ENCODE measurements around the gene LIPK.
"Not testable (repeated sequence)": the region's sequence is repeated elsewhere in the genome, so short reads cannot be mapped to it uniquely, and the experiment has no call there.

Gene LIPK

DNA sequence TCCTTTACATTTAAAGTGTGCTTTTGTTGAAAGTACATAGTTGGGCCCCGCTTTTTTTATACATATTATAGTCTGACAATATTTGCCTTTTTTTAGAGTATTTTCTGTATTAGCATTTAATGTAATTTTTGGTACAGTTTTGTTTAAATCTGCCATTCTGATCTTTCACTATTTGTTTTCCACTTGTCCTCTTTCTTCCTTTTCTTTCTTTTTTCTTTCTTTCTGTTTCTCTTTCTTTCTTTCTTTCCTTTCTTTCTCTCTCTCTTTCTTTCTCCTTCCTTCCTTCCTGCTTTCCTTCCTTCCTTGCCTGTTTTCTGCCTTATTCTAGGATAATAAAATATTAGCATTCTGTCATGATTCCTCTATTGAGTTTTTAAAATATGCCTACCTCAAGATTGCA, 9.5 kb downstream of the LIPK start:
- no peak for DNase-seq (ENCODE audit: low spot score)

DNA sequence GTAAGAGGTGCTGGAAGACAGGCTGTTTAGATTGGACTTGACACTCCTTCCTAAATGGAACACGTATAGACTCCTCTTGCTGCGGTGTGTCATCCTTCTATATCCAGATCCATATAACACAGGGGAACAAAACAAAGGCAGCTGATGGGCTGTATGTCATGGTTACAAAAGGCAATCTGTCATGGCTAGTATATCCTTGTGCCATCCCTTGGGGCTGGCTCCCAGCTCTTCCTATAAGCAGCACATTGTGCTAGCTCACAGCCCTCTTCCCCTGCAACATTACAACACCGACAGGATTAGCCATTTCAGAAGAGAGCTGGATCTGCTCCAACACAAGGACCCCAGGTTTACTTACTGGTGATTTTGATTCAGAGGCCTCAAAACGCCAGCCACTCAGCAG, 15.3 kb downstream of the LIPK start:
- no peak for DNase-seq (ENCODE audit: low spot score)

DNA sequence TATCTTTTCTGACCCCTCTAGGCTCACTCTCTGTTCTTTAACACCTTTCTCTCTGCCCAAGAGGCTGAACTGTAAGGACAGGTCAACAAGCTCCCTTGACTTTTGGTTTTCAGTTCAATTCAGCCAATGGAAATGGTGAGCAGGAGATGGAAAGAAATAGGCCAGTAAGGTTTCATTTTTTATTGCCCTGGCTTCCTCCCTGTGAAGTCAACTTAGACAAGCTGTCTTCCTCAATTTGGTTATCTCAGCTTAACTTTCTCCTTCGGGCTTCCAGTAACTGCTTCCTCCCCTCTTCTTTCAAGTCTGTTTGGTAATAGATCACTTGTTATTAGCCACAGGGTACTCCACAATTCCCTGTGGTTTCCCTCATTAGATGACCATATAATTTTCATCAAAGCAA, 19.7 kb downstream of the LIPK start:
- no peak for DNase-seq (ENCODE audit: low spot score)

DNA sequence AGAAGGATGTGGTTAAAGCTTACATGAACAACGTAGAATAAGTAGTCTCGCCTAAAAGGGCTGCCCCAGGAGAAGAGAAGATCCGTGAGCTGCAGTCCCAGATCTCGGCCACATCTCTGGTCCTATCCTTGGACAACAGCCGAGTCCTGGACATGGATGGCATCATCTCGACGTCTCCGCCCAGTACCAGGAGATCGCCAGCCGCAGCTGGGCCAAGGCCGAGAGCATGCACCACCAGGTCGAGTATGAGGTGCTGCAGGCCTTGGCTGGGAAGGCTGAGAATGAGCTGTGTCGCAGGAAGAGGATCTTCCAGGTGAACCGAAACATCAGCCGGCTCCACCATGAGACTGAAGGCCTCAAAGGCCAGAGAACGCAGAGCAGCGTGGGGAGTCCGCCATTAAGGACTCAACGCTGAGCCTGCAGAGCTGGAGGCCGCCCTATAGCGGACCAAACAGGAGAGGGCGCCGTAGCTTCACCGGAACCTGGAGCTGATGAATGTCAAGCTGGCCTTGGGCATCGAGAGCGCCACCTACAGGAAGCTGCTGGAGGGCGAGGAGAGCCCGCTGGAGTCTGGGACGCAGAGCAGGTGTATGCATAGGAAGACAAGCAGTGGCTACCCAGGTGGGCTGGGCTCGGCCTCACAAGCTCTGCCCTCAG, 22.2 kb downstream of the LIPK start:
- peak; percentile 7 for DNase-seq (ENCODE audit: low spot score)

DNA sequence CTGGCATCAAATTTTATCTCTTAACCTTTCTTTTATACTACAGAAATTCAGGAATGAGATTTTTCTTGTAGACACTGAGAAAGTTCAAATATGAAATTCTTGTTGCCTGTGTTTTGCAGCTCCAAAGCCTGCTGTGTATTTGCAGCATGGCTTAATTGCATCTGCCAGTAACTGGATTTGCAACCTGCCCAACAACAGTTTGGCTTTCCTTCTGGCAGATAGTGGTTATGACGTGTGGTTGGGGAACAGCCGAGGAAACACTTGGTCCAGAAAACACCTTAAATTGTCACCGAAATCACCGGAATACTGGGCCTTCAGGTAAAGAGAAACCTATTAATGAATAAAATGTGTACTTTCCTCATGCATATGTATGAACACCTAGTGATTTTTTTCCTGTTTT, 24.8 kb downstream of the LIPK start:
- no peak for DNase-seq (ENCODE audit: low spot score)

DNA sequence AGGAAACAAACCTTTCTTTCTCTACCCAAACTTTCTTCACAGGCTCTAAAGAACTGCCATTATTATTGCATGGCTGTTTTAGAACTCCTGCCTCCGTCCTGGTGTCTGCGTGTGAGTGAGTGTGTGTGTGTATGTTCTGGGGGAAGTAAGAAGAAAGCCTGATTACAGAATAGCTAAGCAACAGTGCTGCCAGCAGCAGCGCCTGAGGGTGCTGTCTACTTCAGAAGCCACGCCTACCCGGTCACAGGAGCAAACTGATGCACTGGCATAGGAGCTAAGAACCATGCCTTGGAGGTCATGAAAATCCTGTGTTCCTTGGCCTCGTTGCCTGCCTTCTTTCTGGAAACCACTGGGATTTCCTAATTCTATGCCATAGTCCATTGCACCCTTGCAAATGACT, 25.2 kb downstream of the LIPK start:
- DNase-seq (ENCODE audit: low spot score), result no peak

DNA sequence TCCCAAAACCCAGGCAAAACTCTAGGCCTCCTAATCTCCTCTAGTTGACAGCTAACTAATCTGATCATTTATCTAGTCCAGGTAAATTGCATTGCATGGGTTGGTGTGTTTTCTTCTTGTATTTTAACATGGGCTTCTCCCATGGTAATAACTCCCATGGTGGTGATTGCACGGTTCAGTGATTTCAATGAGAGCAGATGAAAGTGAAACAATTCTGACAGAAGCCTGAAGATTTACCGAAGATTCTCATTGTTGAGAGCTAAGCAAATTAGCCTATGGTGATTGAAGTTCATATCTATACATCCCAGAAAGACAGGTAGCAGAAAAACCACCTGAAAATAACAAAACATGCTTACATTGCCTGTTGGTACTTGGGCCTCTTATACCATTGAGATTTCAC, 27.2 kb downstream of the LIPK start:
- no peak for DNase-seq (ENCODE audit: low spot score)

DNA sequence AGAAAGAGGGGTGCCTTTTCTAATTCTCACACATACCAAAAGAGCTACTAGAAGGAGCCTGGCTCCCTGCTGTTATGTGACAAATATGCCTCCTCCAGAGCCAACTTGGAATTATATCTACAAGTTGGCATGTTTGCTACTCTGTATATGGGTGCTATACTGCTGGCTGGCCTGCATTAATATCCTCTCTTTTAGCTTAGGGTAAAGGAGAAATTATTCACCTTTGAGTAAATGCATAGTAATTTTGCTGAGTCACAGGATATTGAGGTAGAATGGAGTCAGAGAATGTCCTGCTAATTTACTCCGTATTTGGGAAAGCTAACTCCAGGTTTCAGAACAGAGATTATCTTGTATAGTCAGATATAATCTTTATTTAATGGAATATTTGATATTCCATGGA, 29.6 kb downstream of the LIPK start:
- no peak for DNase-seq (ENCODE audit: low spot score)

DNA sequence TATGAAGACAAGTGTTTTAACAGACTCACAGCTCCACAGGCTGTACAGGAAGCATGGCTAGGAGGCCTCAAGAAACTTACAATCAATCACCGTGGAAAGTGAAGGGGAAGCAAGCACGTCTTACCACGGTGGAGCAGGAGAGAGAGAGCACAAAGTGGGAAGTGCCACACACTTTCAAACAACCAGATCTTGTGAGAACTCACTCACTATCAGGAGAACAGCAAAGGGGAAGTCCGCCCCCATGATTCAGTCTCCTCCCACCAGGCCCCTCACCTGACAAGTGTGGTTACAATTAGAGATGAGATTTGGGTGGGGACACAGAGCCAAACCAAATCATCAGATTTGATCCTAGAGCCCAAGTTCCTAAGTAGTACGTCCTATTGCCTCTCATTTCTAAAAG, 35.9 kb downstream of the LIPK start:
- DNase-seq (ENCODE audit: low spot score), result not testable (repeated sequence)

DNA sequence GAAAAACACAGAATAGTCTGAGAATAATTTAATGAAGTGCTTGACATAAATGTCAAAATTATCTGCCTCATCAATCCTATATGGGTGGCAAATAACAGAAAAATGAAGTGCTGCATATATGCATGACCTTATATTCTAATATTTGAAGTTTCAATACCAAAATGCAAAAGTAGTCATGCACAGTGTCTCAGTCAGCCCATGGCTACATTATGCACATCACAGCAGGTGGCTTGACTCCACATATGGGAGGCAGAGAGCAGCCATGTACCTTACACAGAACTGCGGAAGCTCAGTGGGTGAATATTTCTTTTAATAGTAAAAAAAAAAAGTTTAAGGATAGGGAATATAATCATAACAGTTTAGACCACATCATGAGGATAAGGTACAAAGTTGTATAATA, 36.4 kb downstream of the LIPK start:
- no peak for DNase-seq (ENCODE audit: low spot score)

DNA sequence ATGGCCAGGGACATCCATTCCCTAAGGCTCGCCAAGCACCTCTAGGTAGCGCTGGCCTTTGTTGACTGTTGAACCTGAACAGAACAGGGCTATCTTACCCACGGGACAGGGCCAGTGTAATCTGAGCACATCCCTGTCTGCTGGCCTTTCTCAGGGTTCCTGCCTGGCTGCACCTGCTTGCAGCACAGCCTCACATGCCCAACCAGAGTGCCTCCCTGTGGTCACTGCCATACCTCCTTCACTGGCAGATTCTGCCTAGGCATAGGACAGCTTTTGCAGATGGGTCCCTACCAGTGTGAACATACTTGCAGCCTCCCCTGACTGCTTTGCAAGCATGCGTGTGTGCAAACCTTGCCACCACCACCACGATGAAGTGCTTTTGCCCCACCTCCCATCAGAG, 38.0 kb downstream of the LIPK start:
- no peak for DNase-seq (ENCODE audit: low spot score)

DNA sequence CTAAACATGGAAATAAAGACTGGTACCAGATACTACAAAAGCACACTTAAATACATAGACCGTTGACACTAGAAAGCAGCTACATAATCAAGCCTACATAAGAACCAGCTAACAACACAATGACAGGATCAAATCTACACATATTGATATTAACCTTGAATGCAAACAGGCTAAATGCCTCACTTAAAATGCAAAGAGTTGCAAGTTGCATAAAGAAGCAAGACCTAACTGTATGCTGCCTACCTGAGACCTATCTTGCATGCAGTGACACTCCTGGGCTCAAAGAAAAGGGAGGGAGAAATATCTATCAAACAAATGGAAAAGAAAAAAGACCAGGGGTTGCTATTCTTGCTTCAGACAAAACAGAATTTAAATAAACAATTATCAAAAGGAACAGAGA, 39.6 kb downstream of the LIPK start:
- DNase-seq (ENCODE audit: low spot score), result no peak

DNA sequence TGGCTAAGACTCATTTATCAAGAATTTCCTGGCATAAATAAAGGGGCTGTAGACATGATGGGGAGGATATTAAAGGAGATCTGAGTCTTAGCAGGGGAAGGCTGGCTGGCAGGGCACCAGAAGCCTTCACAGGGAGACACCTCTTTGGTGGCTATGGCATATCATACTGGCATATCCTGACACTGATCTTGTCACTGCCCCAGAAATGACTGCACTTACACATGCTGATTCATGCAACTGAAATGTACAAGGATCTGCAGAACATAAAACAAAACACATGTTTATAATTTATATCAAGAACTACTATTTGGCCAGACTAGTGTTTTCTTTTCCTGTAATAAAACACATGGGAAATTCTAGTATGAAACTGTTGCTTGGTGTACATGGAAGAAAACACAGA, 48.2 kb downstream of the LIPK start:
- DNase-seq (ENCODE audit: low spot score), result no peak

DNA sequence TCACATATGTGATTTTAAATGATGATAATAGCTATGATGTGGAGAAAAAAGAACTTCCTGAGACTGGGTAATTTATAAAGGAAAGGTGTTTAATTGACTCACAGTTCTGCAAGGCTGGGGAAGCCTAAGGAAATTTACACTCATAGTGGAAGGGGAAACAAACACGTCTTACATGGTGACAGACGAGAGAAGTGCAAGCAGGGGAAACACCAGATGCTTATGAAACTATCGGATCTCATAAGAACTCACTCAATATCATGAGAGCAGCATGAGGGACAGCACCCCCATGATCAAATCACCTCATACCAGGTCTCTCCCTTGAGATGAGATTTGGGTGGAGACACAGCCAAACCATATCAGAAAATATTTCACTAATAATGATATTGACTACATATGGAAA, 49.7 kb downstream of the LIPK start:
- no peak for DNase-seq (ENCODE audit: low spot score)

DNA sequence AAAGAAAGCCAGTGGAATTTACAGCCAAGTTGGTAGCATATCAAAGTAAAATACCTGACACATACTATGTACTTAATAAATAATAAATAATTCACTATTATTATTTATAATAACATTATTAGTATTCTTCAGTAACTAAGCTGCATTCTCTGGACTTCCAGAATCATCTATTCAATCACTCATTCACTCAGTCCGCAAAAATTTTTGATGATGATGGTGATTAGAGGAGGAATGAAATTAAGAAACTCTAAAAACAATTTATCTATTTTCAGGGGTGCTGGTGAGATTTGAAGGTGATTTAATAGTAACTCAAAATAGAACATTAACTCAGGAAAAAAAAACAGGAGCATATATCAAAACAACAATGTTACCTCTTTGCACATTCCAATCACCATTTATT, 50.6 kb downstream of the LIPK start:
- no peak for DNase-seq (ENCODE audit: low spot score)

DNA sequence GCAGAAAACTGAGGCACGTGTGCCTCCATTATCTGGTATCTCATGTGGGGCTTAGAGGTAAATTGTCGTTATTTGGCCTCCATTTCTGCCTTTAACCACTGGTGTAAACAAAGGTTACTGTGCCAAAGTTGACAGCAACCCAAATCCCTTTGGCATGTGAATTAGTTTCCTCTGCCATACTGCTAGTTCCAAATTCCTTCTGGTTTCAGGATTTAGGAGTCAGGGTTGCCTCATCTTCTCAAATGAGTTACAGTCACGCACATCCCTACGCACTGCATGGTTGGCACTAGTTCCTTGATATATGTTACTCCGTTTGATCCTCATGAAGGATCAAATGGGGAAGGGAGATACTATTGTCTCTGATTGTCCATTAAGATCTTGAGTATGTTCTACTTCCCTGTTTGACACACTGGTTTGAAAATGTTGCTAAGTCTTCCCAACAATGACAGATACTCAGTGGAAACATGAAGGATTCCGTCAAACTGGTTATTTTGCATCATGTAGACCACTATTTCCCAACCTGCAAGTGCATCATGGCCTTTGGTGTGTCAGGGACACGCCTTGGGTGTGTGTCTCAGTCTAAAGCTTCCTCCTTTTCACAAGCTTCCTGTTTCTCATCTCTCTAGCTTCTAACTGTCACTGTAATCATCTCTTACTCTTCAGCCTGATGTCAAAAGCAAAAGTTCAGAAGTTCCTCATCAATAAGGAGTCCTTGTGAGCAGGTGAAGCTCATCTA, 53.5 kb downstream of the LIPK start, which contains the start of gene LIPN:
Gene LIPN (plus strand): TSS at position 655 of the 736 bp plus-strand sequence. CDS start 1,386 bp downstream, outside the sequence.
- no peak for DNase-seq (ENCODE audit: low spot score)

DNA sequence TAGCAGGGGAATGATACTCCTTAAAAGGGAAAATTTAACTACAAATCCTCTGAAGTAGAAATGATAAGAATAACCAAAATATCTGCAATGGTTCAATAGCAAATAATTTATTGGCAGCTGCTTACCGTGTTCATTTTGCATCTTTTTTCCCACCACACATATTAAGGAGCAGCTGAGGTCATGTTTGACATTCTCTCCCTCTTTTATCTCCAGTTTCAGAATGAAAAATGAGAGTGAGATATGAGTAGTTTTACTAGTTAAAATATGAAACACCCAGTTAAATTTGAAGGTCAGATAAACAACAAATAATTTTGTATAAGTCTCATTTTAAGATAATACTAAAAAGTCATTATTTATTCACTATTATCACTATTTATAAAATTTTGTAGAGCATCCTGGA, 56.9 kb downstream of the LIPK start:
- DNase-seq (ENCODE audit: low spot score), result no peak

DNA sequence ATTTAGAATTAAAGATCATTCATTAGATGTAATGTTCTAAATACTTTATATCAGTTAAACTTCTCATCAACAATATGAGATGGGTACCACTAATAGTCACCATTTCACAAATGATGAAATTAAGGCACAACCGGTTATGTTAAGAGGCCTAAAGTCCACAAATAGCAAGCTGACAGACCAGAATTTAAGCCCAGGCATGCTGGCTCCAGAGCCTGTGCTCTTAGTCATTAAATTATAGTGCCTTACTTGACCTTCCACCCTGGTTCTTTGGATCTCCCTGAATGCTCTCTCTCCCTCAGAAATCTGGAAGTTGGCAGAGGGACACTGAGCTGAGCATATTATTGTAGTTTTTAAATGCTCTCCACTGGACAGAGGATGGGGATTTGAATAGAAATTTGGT, 57.4 kb downstream of the LIPK start:
- DNase-seq (ENCODE audit: low spot score), result no peak

DNA sequence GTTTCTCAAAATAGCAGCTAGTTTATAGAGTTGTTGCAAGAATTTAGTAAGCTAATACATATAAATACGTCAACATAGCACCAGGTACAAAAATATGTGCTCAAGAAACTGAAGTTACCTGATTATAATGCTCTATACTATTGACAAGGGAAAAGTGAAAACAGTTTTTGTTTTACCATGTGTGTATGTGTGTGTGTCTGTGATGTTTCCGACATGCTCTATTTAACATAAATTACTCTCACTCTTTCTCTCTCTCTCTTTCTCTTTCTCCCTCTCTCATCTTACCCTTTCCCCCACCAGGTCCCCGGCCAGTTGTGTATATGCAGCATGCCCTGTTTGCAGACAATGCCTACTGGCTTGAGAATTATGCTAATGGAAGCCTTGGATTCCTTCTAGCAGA, 58.1 kb downstream of the LIPK start:
- no peak for DNase-seq (ENCODE audit: low spot score)

DNA sequence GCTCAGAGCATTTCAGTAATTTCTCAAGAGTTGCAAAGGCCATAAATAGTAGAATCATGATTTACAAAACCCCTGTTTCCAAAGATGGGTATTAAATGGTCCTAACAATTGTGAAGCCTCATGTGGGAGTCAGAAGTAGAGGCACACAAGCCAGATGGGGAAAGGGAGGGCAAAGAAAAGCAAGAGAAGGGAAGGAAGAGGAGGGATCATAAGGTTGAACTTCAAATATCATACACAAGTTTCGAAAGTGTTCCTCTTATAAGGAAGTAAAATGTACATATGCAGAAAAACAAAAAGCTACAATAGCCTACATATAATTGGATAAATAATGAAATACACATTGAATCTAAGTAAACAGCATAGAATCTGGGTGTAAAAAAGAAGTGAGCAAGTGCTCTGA, 59.8 kb downstream of the LIPK start:
- no peak for DNase-seq (ENCODE audit: low spot score)

DNA sequence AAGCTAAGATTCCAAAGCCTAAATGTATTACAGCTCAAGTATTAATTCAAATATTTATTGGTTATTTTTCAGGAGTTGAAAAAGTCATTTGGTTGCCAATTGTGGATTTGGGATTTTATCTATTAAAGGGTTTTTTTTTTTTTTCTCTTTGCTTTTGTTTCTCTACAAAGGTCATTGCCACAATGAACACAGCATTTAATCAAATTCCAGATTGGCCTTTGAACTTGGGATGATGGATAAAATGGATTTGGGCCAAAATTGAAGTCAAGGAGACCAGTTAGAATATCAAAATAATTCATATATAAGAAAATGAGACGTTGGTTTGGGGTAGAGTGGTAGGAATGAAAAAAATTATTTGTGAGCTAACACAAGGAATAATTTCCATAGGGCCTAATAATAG, 63.3 kb downstream of the LIPK start:
- no peak for DNase-seq (ENCODE audit: low spot score)

DNA sequence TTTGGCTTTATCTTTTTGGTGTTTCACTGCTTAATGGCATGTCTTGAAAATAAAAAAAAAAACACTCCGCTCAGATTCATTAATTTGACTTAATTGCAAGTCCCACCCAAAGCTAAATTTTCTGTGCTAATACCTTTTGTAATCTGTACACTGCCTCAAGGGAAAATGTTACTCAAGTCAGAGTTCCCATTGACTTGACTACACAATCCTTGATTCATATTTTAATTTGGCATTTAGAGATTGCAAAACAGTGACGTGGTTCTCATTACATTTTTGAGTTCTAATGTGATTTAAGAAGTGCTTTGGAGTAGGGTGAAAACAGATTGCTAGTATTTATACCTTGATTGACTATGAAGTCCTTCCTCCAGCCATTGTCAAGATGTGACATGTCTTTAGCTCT, 75.2 kb downstream of the LIPK start:
- no peak for DNase-seq (ENCODE audit: low spot score)

DNA sequence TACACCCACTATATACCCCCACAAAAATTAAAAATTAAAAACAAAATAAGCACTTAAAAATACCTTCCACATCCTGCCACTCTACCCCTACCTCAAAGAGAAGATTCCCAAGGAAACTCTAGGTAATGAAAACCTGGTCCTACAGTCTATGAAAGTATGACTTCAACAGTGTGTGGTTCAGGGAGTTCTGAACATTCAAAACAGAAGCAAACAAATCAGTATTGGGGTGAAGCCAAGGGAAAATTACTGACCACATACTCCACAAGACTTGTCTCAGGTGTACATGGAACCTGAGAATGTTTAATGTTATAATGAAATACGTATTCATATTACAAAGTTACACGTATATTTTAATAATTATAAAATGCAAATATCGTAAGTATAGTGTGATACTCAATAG, 76.2 kb downstream of the LIPK start:
- DNase-seq (ENCODE audit: low spot score), result no peak

DNA sequence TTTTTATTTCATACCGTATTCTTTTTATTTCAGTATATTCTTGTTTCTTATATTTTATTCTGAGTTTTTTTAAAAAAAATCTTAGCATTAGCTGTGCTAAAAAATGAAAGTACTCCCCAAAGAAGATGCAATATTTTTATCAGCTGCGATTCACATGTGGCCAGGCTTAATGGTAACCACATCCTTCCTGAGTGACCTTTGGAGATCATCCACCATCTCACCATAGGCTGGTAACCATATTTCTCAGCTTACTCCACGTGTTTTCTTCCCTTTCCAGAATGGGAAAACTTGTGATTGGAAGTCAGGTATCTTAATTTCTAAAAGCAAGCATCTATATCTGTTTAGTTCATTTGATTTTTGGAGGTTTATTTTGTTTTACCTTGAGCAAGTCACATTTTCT, 77.7 kb downstream of the LIPK start:
- no peak for DNase-seq (ENCODE audit: low spot score)
